SK-N-SH (cell line): ENCODE data around the gene SEC24D. TPM values are rescaled to one million over a fixed set of nuclear protein-coding genes. Genes with fewer than 3 reads are reported as not detected.
A peak's percentile ranks its signal among the peaks of the same experiment; 100 is the strongest.

Source experiments
- CTCF ChIA-PET: fragments of 300-600, 350-600 bp; formaldehyde crosslinking; extraction: SDS; loops from one replicate; lab custom pipeline; 2021; lab: Yijun Ruan, JAX
- POLR2A ChIA-PET: fragments of 350-600 bp; sonication (Branson Sonifier 250); formaldehyde crosslinking; extraction: SDS; loops from one replicate; lab custom pipeline; 2020; ENCODE audit warnings: antibody characterized with exemption, inconsistent platforms; lab: Yijun Ruan, JAX
- DNase-seq: peaks from one replicate; pipeline ENCODE4 v3.0.0; 2012
- H2AFZ ChIP-seq: fragments of 200-600 bp; sonication (generic); 2 replicates; pipeline ENCODE4 v1.8.1; 2016; ENCODE audit warnings: antibody characterized with exemption, mild to moderate bottlenecking, low read depth
- H3F3A ChIP-seq: fragments of 200-600 bp; sonication (generic); replicated peaks from 2 replicates; pipeline ENCODE3; 2016; ENCODE audit warnings: antibody characterized with exemption, mild to moderate bottlenecking; ENCODE audit not compliant: insufficient read depth
- H3K27ac ChIP-seq, 2 experiments: fragments of 200-500 bp in 1 of 2; fragments of 200-600 bp in 1 of 2; sonication (Bioruptor generic) in 1 of 2; sonication (generic), shearing (Covaris generic) in 1 of 2; 2 replicates each; pipeline versions ENCODE4 v1.5.1 to v1.6.1; 2014 to 2016; ENCODE audit warnings: low read depth in 2 of 2, inconsistent platforms in 1 of 2, low read length in 1 of 2, mild to moderate bottlenecking in 1 of 2, mixed read lengths in 1 of 2
- H3K27me3 ChIP-seq: fragments of 200-600 bp; sonication (generic), shearing (Covaris generic); 2 replicates; pipeline ENCODE4 v1.6.1; 2016; ENCODE audit warnings: mixed run types; ENCODE audit not compliant: insufficient read depth
- H3K36me3 ChIP-seq, 2 experiments: fragments of 200-500 bp in 1 of 2; fragments of 200-600 bp in 1 of 2; sonication (Bioruptor generic) in 1 of 2; sonication (generic) in 1 of 2; replicated peaks in 1 of 2; 2 replicates each; pipeline versions ENCODE3 to v1.5.1; 2014 to 2016; ENCODE audit warnings: low read length in 1 of 2, mild to moderate bottlenecking in 1 of 2; ENCODE audit not compliant: insufficient read depth in 2 of 2, control insufficient read depth in 1 of 2
- H3K4me1 ChIP-seq, 2 experiments: fragments of 200-500 bp in 1 of 2; fragments of 200-600 bp in 1 of 2; sonication (Bioruptor generic) in 1 of 2; sonication (generic), shearing (Covaris generic) in 1 of 2; 2 replicates each; pipeline versions ENCODE4 v1.5.1 to v1.6.1; 2014 to 2016; ENCODE audit warnings: low read depth in 1 of 2, low read length in 1 of 2, mixed run types in 1 of 2; ENCODE audit not compliant: insufficient read depth in 2 of 2, control insufficient read depth in 1 of 2
- H3K4me2 ChIP-seq: fragments of 200-600 bp; sonication (generic), shearing (Covaris generic); 2 replicates; pipeline ENCODE4 v1.6.1; 2017; ENCODE audit warnings: mixed run types
- H3K4me3 ChIP-seq, 2 experiments: fragments of 200-500 bp in 1 of 2; fragments of 200-600 bp in 1 of 2; sonication (Bioruptor generic) in 1 of 2; sonication (generic), shearing (Covaris generic) in 1 of 2; 2 replicates each; pipeline versions ENCODE4 v1.5.1 to v1.8.1; 2014 to 2016; ENCODE audit warnings: low read depth in 2 of 2, inconsistent platforms in 1 of 2, low read length in 1 of 2, mild to moderate bottlenecking in 1 of 2, mixed read lengths in 1 of 2, moderate library complexity in 1 of 2
- H3K79me2 ChIP-seq: fragments of 200-600 bp; sonication (generic); 2 replicates; pipeline ENCODE4 v1.8.1; 2017; ENCODE audit warnings: mild to moderate bottlenecking; ENCODE audit not compliant: insufficient read depth
- H3K9ac ChIP-seq: fragments of 200-600 bp; sonication (generic); 2 replicates; pipeline ENCODE4 v1.6.1; 2017; ENCODE audit warnings: mixed run types
- H3K9me2 ChIP-seq: fragments of 200-600 bp; sonication (generic); 2 replicates; pipeline ENCODE4 v1.6.1; 2017; ENCODE audit warnings: mixed run types
- H3K9me3 ChIP-seq: fragments of 200-600 bp; sonication (generic); 2 replicates; pipeline ENCODE4 v1.6.1; 2017; ENCODE audit warnings: mixed run types, mild to moderate bottlenecking, moderate library complexity
- H4K20me1 ChIP-seq: fragments of 200-600 bp; sonication (generic); 2 replicates; pipeline ENCODE4 v1.6.1; 2017; ENCODE audit warnings: mild to moderate bottlenecking, mixed run types; ENCODE audit not compliant: insufficient read depth
- NRF1 ChIP-seq: IDR thresholded peaks from 2 replicates; pipeline ENCODE4 v1.6.1; 2012; ENCODE audit warnings: low read depth, mild to moderate bottlenecking, low read length
- RFX5 ChIP-seq: IDR thresholded peaks from 2 replicates; pipeline ENCODE4 v1.6.1; 2012; ENCODE audit warnings: mild to moderate bottlenecking, improper control_type of control experiment, low read length
- SIN3A ChIP-seq: IDR thresholded peaks from 2 replicates; pipeline ENCODE4 v1.6.1; 2012; ENCODE audit warnings: low read depth, mild to moderate bottlenecking, low read length, moderate library complexity, borderline replicate concordance
- SMC3 ChIP-seq: IDR thresholded peaks from 2 replicates; pipeline ENCODE4 v1.6.1; 2012; ENCODE audit warnings: low read depth, low read length, improper control_type of control experiment
- TEAD4 ChIP-seq: IDR thresholded peaks from 2 replicates; pipeline ENCODE4 v1.4.0; 2012; ENCODE audit warnings: mild to moderate bottlenecking, borderline replicate concordance; ENCODE audit not compliant: insufficient read depth
- WGBS: methylation state at CpG from one replicate; pipeline ENCODE4 v1.1.6; 2017; ENCODE audit warnings: low lambda C conversion rate; 5-methylcytosine and 5-hydroxymethylcytosine counted together
- polyA plus RNA-seq, 3 experiments: library from polyadenylated mRNA; depleted of rRNA; stranded (reverse); fragments of >200 nt; gene quantifications; 2 replicates each; pipeline ENCODE4 v1.2.3, GENCODE V29; 2012
- TF ChIP-seq, protein P1 (sequence below): IDR thresholded peaks from 2 replicates; pipeline ENCODE4; 2012
- TF ChIP-seq, protein P2 (sequence below): fragments of 150-350 bp; IDR thresholded peaks from 2 replicates; pipeline ENCODE4 v1.6.1; 2017; ENCODE audit warnings: antibody characterized with exemption, low read length, low read depth, borderline replicate concordance

The SEC24D gene
- polyA plus RNA-seq, 1 of the 3 experiments (the other 2 are of a cell fraction): 32.2 TPM

DNA sequence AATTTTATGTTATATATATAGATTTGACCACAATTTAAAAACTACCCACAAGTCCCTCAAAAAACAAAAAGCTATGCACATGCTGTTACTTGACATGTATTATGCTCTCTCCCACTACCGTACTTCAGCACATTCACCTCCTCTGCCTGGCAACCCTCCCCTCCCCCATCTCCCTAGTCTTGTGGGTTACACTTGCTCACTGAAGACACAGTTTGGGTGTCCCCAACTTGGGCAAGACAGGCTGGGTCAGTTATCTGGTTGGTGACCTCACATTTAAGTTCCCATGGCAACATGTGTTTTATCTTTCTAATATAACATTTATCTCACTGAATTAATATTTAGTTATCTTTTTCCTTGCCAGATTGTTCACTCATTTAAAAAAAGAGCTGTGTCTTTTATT is 32.7 kb downstream of the SEC24D start:
- 0 out of 2 replicates have a peak, but pooled peaks have one; percentile 12 for TF ChIP-seq RFX5
- TF ChIP-seq, protein P1, sequence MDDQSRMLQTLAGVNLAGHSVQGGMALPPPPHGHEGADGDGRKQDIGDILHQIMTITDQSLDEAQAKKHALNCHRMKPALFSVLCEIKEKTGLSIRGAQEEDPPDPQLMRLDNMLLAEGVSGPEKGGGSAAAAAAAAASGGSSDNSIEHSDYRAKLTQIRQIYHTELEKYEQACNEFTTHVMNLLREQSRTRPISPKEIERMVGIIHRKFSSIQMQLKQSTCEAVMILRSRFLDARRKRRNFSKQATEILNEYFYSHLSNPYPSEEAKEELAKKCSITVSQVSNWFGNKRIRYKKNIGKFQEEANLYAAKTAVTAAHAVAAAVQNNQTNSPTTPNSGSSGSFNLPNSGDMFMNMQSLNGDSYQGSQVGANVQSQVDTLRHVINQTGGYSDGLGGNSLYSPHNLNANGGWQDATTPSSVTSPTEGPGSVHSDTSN: no peak

GRCh38 chr4:118801895-118802575 is 33.9 kb downstream of the SEC24D start:
- Histone ChIP-seq H3F3A (peaks cover 18% of the 10 kb centered on the region), H2AFZ (no peak overlapping the region), H3K9me3 (no peaks in the 10 kb centered on the region), H3K79me2 (peaks cover 74% of the 10 kb centered on the region), H3K9me2 (no peaks in the 10 kb centered on the region), H3K36me3 (peaks cover 76 to 83% of the 10 kb centered on the region in 2 experiments), H4K20me1 (peaks cover 7% of the 10 kb centered on the region; the same call in 1 of the 2 replicates), H3K9ac (no peak overlapping the region), H3K27me3 (no peaks in the 10 kb centered on the region), H3K4me3 (no peak overlapping the region), H3K27ac (0 out of 4 replicates have a peak overlapping the region, but pooled peaks of 1 of the 2 experiments have one; percentile 5), H3K4me2 (no peak overlapping the region), H3K4me1 (peaks cover 4 to 15% of the 10 kb centered on the region in 2 experiments; a peak in 3 of 4 replicates)
- ChIA-PET POLR2A (no interaction called here), CTCF (no interaction called here)
- WGBS: 100% methylated on average over 1 of the region's 1 CpG
- TF ChIP-seq SMC3: no peak
- TF ChIP-seq SIN3A: no peak
- no peak for TF ChIP-seq NRF1
- TF ChIP-seq TEAD4: no peak
- TF ChIP-seq, protein P2, sequence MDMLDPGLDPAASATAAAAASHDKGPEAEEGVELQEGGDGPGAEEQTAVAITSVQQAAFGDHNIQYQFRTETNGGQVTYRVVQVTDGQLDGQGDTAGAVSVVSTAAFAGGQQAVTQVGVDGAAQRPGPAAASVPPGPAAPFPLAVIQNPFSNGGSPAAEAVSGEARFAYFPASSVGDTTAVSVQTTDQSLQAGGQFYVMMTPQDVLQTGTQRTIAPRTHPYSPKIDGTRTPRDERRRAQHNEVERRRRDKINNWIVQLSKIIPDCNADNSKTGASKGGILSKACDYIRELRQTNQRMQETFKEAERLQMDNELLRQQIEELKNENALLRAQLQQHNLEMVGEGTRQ: no peak
- no peak for DNase-seq

More for the DNA sequence above, 32.7 kb downstream of the SEC24D start:
- Histone ChIP-seq H3F3A (peaks cover 15% of the 10 kb centered on the region), H3K36me3 (peaks cover 69 to 84% of the 10 kb centered on the region in 2 experiments), H3K27ac (no peak overlapping the region), H3K4me3 (no peak overlapping the region), H3K27me3 (no peaks in the 10 kb centered on the region), H3K4me2 (no peak overlapping the region), H3K79me2 (peaks cover 75% of the 10 kb centered on the region), H4K20me1 (peaks cover 7% of the 10 kb centered on the region; the same call in 1 of the 2 replicates), H3K9me3 (no peaks in the 10 kb centered on the region), H3K9ac (no peak overlapping the region), H3K9me2 (no peaks in the 10 kb centered on the region), H3K4me1 (peaks cover 0 to 15% of the 10 kb centered on the region in 2 experiments; a peak in 2 of 4 replicates), H2AFZ (no peak overlapping the region)
- no peak for DNase-seq
- POLR2A ChIA-PET: no interaction called here
- CTCF ChIA-PET: interaction anchor here (0.7 to 2.1 kb wide), 5 partner anchors 25 to 166 kb away, joined by 3 to 7 read pairs (median 6); no protein-coding TSS in a partner anchor
- WGBS: 100% methylated on average over 1 of the region's 1 CpG
